WI38 (cell line): Measurements from ENCODE around the gene SH3RF1.

Experiments used
- H3K4me3 ChIP-seq: 2 replicates; pipeline ENCODE4 v1.5.1; 2011; ENCODE audit warnings: low read depth, mild to moderate bottlenecking, control low read depth, low read length
- TF ChIP-seq, protein P1 (sequence below): IDR thresholded peaks from 2 replicates; pipeline ENCODE4 v1.5.1; 2012; ENCODE audit warnings: low read depth, mild to moderate bottlenecking, control low read depth, low read length

The SH3RF1 gene

GRCh38 chr4:169116270-169116901 lies 154.4 kb downstream of the SH3RF1 start:
- H3K4me3 ChIP-seq = no peak overlapping the region
- TF ChIP-seq, protein P1, sequence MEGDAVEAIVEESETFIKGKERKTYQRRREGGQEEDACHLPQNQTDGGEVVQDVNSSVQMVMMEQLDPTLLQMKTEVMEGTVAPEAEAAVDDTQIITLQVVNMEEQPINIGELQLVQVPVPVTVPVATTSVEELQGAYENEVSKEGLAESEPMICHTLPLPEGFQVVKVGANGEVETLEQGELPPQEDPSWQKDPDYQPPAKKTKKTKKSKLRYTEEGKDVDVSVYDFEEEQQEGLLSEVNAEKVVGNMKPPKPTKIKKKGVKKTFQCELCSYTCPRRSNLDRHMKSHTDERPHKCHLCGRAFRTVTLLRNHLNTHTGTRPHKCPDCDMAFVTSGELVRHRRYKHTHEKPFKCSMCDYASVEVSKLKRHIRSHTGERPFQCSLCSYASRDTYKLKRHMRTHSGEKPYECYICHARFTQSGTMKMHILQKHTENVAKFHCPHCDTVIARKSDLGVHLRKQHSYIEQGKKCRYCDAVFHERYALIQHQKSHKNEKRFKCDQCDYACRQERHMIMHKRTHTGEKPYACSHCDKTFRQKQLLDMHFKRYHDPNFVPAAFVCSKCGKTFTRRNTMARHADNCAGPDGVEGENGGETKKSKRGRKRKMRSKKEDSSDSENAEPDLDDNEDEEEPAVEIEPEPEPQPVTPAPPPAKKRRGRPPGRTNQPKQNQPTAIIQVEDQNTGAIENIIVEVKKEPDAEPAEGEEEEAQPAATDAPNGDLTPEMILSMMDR = no peak

GRCh38 chr4:169115897-169116254 lies 154.9 kb downstream of the SH3RF1 start:
- no peak overlapping the region for H3K4me3 ChIP-seq
- TF ChIP-seq, protein P1 = peak; percentile 32; the same call in 1 of the 2 replicates

- H3K4me3 ChIP-seq = no peak overlapping the region
- TF ChIP-seq, protein P1 = no peak
These were observed 155.4 kb downstream of the SH3RF1 start for GRCh38 chr4:169115144-169115896.

DNA sequence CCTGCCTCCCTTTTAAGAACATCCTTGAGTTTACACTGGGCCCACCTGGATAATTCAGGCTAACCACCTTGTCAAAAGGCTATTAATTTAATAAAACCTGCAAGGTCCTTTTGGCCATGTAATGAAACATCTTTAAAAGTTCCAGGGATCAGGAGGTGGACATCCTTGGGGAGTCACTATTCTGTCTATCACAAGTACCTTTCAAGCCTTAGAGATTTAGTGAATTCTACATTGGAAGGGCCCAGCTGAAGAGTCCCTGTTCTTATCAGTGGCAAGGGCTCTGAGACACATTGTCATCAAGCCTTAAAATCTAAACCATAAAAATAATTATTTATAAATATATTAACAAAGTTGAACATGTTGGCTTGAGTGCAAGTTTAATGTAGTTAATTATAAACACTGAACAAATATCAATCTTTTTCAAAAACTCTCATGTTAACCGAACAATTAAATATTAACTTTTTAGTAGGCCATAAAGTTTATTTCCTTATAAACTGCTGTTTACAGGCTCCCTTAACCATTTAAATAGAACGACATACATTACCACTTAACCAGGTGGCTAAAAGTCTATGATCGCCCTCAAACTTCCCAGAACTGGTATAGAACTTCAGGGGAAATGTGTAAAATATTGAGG lies 156.3 kb downstream of the SH3RF1 start:
- no peak overlapping the region for H3K4me3 ChIP-seq
- TF ChIP-seq, protein P1 = no peak

DNA sequence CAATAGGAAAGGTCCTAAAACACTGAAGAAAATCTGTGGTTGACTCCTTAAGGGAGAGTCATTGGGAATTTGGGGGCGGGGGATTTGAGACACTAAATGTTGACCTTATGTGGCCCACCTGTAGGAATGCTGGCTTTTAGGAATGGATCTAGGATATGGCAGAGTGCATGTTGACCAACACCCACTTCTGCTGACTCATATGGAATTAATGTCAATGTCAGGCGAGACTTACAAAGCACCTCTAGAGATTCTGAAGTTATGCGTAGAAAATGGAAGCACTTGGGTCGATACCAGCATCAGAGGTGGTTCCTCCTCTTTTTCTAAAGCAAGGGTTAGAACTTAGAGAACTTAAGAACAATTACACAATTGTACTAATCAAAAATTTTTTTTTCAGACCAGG lies 160.1 kb downstream of the SH3RF1 start:
- TF ChIP-seq, protein P1 = no peak
- no peak overlapping the region for H3K4me3 ChIP-seq

GRCh38 chr4:169109035-169109675 lies 161.6 kb downstream of the SH3RF1 start:
- TF ChIP-seq, protein P1 = no peak
- no peak overlapping the region for H3K4me3 ChIP-seq
